GM12875 (cell line): ENCODE results near the gene SAMD4B.

Experiments
- H3K4me3 ChIP-seq: one replicate; pipeline ENCODE4 v1.5.1; 2011; ENCODE audit warnings: low read depth, low read length, control low read depth
- CTCF ChIP-seq: IDR thresholded peaks from 2 replicates; pipeline ENCODE4 v1.5.1; 2011; ENCODE audit warnings: low read depth, mild to moderate bottlenecking, control low read depth, inconsistent platforms, low read length, moderate library complexity, borderline replicate concordance; ENCODE audit not compliant: insufficient read depth

Gene SAMD4B

GRCh38 chr19:39430675-39431593 lies 88.7 kb downstream of the SAMD4B start:
- no peak overlapping the region for H3K4me3 ChIP-seq
- no peak for TF ChIP-seq CTCF

- no peak for TF ChIP-seq CTCF
- no peak overlapping the region for H3K4me3 ChIP-seq
Observed at GRCh38 chr19:39432677-39433025, 90.4 kb downstream of the SAMD4B start.

GRCh38 chr19:39433480-39434079 lies 91.4 kb downstream of the SAMD4B start:
- H3K4me3 ChIP-seq, result no peak overlapping the region
- TF ChIP-seq CTCF, result no peak

DNA sequence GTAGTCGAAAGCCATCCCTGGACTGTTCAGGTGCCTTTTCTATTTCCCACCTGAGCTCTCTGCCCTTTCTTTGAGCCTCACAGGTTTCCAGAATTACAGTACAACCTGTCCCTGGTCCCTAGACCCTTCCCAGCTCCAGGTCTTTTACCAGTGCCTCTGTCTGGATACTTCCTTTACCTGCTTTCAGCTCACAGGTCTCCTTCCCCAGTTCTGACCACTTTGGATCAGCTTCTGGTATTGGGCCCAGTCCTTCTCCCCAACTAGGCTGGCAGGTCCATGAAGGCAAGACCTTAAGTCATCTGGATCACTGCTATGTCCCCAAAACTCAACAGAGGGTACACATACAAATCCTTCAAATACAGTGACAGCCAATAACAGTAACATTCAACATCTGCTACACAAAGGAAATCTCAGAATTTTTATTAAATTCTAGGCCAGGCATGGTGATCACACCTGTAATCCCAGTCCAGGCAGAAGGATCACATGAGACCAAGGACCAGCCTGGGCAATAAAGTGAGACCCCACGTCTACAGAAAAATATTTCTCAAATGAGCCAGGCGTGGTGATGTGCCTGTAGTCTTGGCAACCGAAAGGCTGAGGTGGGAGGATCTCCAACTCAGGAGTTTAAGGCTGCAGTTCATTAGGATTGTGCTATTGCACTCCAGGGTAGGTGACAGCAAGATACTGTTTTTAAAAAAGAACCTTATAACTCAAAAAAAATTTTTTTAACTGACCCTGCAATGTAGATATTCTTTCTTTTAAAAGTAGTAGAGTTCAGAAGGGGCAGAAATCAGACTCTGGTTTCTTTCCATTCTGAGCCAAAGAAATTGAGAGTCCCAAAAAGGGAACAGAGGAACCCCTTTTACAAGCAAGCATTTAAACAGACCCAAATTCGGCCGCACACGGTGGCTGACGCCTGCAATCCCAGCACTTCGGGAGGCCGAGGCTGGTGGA lies 92.2 kb downstream of the SAMD4B start:
- no peak for TF ChIP-seq CTCF
- H3K4me3 ChIP-seq, result peak overlapping the region; percentile 81
